ENCODE data around the gene CIRBP.

Gene CIRBP

DNA sequence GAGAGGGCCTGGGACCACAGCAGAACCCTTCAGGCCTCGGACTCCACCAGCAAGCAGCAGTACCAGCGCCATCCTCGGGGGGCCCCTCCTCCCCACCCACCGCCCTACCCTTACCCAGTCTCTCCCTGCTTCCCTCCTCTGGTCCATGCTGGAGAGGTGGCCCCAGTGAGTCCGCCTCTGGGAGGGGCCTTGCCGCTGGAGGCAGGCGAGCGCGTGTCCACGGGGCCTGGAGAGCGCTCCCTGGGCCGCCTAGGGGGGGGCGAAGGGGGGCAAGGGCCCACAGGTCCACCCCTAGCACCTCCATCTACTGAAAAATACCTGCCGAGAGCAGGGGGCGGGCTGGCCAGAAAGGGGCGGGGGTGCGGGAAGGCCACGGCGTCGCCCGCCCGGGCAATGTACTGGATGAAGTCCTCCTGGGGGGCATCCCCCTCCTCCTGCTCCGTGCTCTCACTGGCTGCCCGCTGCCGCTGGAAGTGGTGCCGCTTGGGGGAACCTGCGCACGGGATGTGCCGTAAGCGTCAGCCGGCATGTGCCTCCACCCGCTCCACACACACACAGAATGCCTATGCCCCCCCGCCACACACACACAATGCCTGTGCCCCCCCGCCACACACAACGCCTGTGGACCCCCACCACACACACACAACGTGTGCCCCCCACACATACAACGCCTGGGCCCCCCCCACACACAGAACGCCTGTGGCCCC is 38.2 kb upstream of the CIRBP start:
- DNase-seq (ENCODE audit: low spot score) = no peak

DNA sequence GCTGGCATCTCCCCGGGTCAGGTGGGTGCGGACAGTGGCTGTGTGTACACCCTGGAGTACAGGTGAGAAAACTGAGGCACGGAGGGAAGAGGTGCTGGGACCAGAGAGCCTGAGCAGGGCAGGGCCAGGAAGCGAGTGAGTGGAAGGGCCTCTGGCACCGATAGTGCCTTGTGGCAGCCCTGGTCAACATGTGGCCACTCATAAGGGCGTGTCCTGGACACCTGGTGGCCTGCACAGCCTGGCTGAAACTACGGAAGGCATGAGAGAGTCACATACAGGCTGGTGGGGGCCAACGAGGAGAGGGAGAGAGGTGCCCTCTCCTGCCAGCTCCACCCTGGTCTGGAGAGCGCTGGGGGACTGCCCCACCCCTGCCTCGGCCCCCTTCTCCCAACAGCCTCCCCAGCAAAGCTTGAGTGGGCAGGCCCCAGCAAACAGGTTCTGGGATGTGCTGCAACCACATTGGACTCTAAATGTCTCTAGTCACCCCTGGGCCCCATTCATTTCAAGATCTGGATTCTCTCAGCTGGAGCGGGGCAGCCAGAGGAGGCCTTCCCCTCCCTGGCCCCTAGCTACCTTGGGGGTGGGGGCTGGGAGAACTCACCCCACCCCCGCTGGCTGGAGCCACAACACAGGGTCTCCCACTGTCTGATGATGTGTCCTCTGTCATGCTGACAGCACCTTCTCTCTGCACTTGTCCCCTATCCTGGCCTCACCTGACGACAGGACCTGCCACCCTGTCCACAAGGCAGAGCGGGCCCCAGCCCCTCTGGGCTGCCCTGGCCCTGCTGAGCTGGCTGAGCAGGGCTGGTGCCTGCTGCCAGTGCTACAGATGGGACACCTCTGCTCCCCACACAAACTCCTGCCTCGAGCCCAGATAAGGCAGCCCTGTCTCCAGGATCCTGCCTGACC is 37.1 kb upstream of the CIRBP start:
- DNase-seq (ENCODE audit: low spot score) = no peak

DNA sequence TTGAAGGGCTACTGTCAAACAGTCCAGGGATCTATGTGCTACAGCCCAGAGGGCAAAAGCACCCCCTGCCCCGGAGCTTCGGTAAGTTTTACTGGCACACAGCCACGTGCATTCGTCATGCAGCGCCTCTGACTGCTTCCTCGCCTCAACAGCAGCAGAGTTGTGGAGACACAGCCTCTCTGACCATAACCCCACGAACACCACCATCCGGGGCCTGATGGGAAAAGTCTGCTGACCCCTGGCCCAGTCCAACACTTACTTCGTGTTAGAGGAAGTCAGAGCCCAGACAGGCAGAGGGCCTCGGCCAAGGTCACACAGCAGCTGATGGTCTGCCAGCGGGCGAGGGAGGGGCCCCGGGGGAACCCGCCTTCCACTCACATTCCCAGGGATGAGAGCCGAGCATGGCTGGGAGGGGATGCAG is 36.5 kb upstream of the CIRBP start:
- DNase-seq (ENCODE audit: low spot score) = no peak

DNA sequence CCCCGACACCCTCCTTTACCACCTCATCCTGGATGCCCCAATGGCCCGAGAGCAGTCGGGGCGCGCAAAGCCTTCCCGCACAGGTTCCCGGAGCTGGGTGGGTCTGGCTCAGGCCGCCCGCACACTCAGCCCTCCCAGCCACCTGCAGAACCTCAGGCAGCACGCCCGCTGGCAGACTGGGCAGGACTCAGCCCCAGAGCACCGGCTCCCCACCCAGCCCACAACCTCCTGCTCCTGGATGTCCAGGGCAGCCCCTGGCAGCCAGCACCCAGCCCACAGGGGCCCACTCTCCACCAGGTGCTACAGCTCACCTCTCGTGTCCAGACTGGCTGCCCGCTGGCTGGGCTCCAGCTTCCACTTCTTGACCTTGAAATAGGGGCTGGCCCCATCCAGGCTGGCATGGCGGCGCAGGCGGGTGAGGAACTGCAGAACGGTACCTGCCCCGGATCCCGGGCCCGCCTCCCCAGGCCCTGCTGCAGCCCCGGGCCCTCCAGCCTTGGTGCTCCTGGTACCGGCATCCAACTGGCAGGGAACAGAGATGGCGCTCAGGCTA is 35.9 kb upstream of the CIRBP start:
- no peak for DNase-seq (ENCODE audit: low spot score)

DNA sequence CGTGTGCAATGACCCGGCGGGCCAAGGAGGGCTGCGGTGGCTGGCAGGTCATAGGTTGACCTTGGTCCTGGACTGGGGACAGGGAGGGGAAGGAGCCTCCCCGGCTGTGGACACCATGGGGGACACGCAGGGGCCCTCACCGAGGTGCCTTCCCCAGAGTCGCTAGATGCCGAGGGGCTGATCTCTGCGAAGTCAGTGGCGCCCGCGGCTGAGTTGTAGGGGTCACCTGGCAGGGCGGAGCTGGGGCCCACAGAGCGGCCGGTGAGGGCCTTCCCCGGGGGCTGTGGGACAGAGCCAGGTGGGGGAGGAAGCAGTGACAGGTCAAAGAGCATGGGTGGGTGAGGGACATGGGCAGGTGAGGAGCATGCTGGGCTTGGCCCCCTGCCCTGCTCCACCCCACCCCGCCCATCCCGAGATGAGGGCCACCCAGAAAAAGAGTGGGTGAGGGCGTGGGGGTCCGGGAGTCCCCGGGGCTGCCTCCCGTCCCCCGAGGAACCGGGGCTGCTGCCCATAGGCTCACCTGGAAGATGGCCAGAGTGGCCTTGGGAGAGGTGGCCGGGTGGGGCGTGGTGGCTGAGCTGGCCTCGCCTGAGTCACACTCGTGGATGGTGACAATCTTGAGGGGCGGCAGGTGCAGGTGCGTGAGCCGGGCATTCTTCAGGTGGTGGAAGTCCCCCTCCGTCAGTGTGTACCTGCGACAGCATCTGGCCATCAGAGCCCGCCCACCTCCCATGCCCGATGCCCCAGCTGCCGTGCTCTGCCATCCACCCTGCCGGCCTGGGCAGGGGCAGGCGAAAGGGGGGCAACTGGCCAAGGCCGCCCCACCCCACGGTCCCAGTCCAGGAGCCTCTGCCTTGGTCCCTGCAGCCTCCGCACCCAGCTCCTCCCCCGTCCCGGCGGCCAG is 34.8 kb upstream of the CIRBP start:
- DNase-seq (ENCODE audit: low spot score) = no peak

DNA sequence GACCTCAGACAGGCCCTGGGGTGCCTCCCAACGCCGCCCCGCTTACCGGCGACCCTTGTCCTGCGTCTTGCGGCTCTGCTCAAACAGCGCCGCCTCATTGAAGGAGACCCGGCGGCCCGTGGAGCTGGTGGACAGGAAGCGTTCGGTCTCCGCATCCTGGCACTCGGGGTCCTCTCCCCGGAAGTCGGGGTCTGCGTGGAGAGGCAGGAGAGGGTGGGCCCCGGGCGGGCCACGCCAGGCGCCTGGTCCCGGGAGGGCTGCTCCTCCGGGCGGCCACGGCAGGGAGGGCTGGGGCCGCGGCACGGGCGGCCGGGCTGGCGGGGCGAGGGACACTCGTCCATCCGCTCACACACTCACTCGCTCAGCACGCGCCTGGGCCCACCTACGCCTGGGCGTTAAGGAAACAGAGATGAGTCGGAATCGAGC is 34.2 kb upstream of the CIRBP start:
- no peak for DNase-seq (ENCODE audit: low spot score)

DNA sequence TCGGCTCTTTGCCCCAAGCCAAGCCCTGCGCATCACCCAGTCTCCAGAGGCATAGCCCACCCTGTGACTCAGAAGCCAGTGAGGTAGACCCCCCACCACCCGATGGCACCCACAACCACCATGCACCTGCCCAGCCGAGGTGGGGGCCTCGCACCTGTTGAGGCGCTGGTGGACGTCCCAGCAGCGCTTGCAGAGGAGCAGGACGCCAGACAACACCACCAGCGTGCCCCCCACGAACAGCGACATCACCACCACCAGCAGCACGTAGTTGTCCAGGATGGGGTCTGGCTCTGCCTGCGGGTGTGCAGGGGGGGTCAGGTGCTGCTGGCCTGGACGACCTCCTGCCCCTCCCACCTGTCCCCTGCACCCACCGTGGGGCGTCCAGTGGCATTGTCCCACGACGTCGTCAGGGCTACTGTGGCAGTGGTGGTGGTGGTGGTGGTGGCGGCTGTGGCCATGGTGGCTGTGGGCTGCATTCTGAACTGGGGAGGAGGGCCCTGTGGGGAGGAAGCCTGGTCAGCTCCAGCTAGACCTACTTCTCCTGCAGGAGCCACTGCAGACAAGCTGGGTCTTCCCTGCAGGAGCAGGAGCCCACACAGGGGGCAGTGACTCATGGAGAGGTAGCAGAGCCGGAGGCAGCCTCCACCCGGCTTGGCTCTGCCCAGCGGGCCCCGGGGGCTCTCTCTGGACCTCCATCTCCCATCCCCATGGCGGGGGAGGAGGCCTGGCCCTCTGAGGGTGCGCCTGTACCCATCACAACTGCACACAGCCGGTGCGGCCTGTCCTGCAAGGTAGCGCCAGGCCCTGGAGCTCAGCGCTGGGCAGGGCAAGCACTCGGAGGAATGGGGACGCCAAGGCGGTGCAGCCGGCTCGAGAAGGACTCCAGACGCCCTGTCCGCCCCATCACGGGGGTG is 33.2 kb upstream of the CIRBP start:
- DNase-seq (ENCODE audit: low spot score) = no peak

DNA sequence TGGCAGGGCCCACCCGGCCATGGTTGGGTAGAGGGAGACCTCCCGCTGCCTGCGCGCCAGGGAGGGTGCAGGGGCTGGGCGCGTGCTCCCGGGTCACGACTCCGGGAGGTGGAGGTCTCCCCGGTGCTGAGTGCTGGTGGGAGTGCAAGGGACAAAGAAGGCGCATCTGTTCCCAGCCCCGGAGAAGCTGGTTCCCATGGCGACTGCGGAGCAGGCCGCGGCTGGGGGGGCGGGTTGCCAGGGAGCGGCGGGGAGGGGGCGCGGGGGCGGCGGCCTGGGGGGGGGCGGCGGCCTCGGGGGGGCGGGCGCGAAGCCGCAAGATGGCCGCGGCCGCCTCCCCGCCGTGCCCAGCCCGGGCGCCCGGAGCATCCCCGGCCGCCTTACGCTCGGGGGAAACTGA is 32.6 kb upstream of the CIRBP start:
- DNase-seq (ENCODE audit: low spot score) = no peak

DNA sequence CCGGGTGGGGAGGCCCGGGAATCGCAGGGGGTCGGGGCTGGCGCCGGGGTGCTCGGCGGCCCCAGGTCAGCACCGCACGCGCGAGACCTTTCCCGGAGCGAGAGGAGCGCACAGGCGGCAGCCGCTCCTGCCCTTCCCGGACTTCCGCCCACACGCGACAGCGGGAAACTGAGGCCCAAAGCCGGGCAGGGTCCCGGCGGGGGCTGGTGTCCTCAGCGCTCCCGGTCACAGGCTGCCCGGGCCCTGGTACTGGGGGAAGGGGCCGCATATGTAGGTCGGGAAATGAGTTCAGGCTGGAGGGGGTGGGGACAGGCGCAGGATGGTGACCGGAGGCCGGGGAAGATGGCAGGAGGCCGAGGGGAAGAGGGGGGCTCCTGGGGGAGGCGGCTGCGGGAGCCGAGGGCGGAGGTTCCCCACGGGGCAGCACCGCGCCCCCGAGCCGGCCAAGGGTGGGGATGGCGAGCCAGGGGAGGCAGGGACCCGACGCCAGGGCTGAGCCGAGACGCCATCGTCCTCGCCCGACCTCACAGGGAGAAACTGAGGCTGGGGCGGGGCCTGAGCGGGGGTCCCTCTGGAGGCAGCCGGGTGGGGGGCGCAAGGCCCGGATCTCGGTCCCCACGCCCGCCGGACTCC is 32.0 kb upstream of the CIRBP start:
- no peak for DNase-seq (ENCODE audit: low spot score)

DNA sequence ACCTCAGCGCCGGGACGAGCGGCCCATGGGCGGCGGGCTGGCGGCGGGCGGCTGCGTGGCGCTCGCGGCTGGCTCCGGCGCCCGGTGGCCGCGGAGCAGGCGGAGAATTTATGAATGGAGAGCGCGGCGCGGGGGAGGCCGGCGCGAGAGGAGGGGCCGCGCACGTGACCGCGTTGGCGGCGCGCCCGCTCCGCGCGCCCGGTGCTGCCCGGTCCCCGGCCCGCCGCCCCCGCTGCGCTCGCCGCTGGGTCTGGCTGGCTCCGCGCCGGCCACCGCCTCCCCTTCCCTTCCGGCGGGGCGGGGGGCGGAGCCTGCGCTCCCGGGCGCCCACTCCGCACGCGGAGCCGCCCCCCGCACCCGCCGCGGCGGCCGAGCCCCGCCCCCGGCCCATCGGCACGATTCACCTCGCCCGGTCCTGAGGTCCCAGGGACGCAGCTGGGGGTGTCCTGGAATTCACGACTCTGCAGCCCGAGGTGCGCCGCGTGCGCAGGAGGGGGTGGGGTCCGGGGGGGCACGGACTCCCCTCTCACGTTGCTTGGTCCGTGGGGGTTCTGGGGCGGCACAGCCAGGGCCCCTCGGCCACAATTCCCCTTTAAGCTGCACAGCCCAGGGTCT is 31.3 kb upstream of the CIRBP start, which contains the start of gene CBARP:
TSS of gene CBARP (minus strand) at position 252 of the 615 bp plus-strand sequence. CDS start 1,905 bp downstream, outside the sequence.
- peak; percentile 87 for DNase-seq (ENCODE audit: low spot score)

DNA sequence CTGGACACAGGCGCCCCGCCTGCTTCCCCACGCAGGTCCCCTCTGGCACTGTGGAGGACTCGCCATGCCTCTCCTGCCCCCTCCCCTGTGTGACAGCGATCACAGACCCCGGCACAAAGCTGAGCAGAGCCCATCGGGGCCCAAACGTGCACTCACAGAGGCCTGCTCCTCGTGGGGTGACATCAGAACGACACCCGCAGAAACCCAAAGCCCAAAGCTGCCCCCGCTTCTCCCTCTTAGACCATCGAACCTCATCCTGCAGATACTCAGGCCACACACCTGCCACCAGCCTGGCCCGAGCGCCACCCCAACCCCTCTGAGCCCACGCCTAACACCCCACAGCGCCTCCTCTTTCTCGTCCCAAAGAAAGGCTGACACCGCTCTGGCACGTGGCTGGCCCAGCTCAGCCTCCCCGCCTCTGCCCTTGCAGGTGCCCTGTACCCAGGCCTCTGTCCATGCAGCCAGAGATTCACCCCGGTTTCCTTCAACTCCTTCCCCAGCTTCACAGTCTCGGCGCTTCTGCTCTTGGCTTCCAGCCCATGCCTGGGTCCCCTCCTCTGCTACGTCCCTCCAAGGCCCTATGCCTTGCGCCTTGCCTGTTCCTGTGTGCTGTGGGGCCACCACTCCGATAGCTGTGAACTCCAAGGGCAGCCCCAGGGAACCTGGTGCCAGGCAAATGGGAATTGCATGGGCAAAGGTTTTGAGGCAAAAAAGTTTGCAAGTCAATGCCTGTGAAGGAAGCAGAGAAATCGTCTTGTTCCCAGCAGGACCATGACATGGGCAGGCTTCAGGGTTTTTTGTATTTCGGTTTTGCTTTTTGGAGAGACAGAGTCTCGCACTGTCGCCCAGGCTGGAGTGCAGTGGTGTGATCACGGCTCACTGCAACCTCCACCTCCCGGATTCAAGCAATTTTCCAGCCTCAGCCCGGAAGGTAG is 30.5 kb upstream of the CIRBP start:
- DNase-seq (ENCODE audit: low spot score) = no peak

DNA sequence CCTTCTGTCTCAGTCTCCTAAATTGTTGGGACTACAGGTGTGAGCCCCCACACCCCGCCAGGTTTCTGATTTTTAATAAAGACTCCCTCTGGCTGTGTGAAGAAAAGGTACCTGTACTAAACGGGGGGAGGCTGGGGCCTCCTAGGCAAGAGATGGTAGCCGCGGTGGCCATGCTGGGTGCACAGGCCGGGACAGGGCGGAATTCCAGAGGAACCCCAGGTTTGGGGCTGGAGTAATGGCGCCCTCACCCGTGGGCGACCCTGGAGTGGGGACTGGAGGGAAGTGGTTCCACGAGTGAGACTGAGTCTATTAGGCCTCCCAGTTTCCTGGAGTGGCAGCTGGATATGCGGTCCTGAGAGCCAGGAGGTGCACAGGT is 29.7 kb upstream of the CIRBP start:
- no peak for DNase-seq (ENCODE audit: low spot score)

DNA sequence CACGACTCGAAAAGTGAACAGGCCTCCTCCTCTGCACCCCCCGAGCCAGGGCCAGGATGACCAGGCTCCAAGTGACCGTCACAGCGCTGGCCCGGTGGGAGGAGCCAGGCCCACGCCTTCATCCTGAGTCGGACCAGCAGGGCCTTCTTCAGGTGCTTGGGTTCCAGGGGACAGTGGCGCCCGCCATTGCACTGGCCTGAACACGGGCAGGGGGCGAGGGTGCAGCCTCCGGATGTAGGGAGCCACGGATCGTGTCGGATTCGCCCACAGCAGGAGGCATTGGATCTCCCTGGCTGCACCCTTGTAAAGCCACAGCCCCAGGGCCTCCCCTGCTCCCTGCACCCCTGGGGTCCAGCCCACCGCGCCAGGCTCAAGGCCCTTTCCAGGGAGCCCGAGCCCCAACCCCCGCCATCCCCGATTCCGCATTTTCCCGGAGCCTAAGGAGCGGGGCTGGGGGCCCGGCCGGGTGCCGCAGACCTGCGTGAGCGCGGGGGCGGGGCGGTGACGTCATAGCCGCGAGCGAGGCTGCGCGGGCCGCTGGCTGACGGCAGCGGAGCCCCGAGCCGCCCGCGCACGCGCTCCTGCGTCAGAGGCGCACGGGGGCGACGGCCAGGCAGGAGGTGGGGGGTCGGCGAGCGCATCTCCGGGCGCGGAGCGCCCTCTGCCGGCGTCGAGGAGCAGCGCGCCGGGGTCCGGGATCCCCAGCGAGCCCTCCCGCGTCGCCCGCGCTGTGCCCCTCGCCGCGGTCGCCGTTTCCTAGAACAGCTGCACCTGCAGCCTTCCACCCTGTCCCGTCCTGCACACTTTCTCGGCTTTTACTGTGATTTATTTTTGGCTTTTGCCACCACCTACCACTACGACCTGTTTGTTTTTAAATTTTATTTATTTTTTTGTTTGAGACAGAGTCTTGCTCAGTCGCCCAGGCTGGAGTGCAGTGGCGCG is 29.1 kb upstream of the CIRBP start:
- DNase-seq (ENCODE audit: low spot score) = peak; percentile 99

DNA sequence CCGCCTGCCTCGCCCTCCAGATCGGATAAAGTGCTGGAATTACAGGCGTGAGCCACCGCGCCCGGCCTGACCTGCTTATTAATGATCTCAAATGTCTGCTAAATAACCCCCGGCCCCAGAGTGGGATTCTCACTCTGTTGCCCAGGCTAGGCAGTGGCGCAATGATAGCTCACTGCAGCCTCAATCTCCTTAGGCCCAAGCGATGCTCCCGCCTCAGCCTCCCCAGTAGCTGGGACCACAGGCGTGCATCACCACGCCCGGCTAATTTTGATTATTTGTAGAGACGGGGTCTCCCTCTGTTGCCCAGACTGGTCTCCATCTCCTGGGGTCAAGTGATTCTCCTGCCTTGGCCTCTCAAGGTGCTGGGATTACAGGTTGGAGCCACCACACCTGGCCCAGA is 28.2 kb upstream of the CIRBP start:
- no peak for DNase-seq (ENCODE audit: low spot score)

DNA sequence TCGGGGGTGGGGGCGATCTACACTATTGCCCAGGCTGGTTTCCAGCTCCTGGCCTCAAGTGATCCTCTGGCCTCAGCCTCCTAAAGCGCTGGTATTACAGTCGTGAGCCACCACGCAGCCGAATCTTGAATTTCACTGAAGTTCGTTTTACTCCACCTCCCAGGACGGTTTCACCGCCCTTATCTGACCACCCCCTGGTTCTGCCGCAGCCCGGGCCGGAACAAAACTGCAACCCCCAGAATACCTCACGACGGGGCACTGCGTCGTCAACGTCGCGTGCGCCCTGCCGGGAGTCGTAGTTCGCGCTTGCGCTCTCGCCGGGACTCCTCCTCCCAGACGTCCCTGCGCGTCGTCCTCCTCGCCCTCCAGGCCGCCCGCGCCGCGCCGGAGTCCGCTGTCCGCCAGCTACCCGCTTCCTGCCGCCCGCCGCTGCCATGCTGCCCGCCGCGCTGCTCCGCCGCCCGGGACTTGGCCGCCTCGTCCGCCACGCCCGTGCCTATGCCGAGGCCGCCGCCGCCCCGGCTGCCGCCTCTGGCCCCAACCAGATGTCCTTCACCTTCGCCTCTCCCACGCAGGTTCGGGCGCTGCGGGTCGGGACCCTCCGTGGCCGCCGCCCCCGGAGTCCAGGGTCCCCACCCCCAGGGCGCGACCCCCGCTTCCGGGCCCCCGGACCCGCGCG is 27.6 kb upstream of the CIRBP start, which contains the start of gene ATP5F1D:
TSS of gene ATP5F1D (plus strand) at position 335 of the 679 bp plus-strand sequence. CDS start at position 435, 100 bp downstream.
- DNase-seq (ENCODE audit: low spot score) = peak; percentile 92

DNA sequence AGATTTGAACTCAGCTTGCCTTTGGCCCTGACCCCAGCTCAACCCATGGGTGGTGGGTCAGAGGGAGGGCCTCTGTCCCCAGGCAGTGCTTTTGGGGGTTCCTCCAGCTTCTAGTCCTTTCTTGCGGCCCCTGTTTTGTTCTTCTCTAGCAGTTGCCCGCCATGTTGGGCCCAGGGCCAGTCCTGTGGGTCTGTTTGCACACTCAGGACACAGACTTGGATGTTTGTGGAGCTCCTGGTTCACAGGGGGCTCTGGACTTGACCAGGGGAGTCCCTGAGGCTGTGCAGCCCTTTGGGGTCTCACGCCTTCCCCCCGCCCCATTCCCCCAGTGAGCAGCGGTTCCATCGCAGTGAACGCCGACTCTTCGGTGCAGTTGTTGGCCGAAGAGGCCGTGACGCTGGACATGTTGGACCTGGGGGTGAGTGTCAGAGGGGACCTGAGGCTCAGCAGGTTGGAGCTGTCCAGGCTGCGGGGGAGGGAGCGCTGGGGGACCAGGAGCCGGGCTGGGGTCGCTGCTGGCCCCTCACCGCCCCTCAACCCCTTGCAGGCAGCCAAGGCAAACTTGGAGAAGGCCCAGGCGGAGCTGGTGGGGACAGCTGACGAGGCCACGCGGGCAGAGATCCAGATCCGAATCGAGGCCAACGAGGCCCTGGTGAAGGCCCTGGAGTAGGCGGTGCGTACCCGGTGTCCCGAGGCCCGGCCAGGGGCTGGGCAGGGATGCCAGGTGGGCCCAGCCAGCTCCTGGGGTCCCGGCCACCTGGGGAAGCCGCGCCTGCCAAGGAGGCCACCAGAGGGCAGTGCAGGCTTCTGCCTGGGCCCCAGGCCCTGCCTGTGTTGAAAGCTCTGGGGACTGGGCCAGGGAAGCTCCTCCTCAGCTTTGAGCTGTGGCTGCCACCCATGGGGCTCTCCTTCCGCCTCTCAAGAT is 25.1 kb upstream of the CIRBP start:
- DNase-seq (ENCODE audit: low spot score) = peak; percentile 86

All from D341Med (cell line).